Activated CD8-positive, alpha-beta memory T cell treated with anti-CD3 and anti-CD28 coated beads, Interleukin-2, amount 10 ng/mL, durations not matched to agents 7 days and 5 days (primary cell): ENCODE results near the gene PDLIM3. TPM values are rescaled to one million over a fixed set of nuclear protein-coding genes. Genes with fewer than 3 reads are reported as not detected.

Experiments
- total RNA-seq, 2 experiments: library from RNA; stranded (reverse); gene quantifications; one replicate each; pipeline ENCODE4 v1.2.3, GENCODE V29; 2021

Gene PDLIM3
- total RNA-seq, 2 experiments from 2014 or later = not detected

Other genes with a start within 250 kb of the PDLIM3 start
- 1 to 10 TPM in 1 of 2 experiments, under 1 TPM in 1; 0.73 to 1.3 TPM for gene LRP2BP, start 139.6 kb downstream of the PDLIM3 start, total RNA-seq
- 10 to 100 TPM; 11.8 to 12.5 TPM for gene ANKRD37, start 138.7 kb downstream of the PDLIM3 start, total RNA-seq
- 10 to 100 TPM; 17.5 to 18.1 TPM for gene UFSP2, start 109.5 kb downstream of the PDLIM3 start, total RNA-seq
- not detected for gene CCDC110, start 63.8 kb downstream of the PDLIM3 start, total RNA-seq